Breast epithelium (tissue), 4 donors: ENCODE data around the gene PTPRN2. TPM values are rescaled to one million over a fixed set of nuclear protein-coding genes. Genes with fewer than 3 reads are reported as not detected.

Experiments
- DNase-seq, 2 donors: peaks; one replicate each; pipeline ENCODE4 v3.0.0-alpha.2; 2019; ENCODE audit warnings: low spot score in 2 of 2
- H3K27ac ChIP-seq, 2 donors: fragments of 200-600 bp; sonication (generic) in 1 of 2; one replicate each; pipeline ENCODE4 v1.5.1; 2016 to 2019; ENCODE audit warnings: mild to moderate bottlenecking in 1 of 2
- H3K27me3 ChIP-seq, 2 donors: fragments of 200-600 bp; sonication (generic) in 1 of 2; one replicate each; pipeline versions ENCODE4 v1.5.1 to v1.6.0; 2017 to 2019; ENCODE audit warnings: control low read depth in 1 of 2, mild to moderate bottlenecking in 1 of 2
- H3K36me3 ChIP-seq: fragments of 200-600 bp; one replicate; pipeline ENCODE4 v1.5.1; 2019
- H3K4me1 ChIP-seq, 2 donors: fragments of 200-600 bp; sonication (generic); one replicate each; pipeline ENCODE4 v1.5.1; 2016 to 2019; ENCODE audit warnings: control low read depth in 1 of 2
- H3K4me3 ChIP-seq, 3 donors: fragments of 200-600 bp; sonication (generic); 1 replicate in 2 of 3; 2 replicates in 1 of 3; pipeline ENCODE4 v1.5.1; 2016 to 2019; ENCODE audit warnings: mild to moderate bottlenecking in 3 of 3, moderate library complexity in 2 of 3
- H3K9me3 ChIP-seq, 2 donors: fragments of 200-600 bp; sonication (generic) in 1 of 2; one replicate each; pipeline ENCODE4 v1.5.1; 2016 to 2019; ENCODE audit warnings: control low read depth in 1 of 2
- POLR2A ChIP-seq: fragments of 450-650 bp; IDR thresholded peaks from one replicate; pipeline ENCODE4 v1.6.1; 2016; ENCODE audit warnings: antibody characterized with exemption, mild to moderate bottlenecking, moderate library complexity
- POLR2AphosphoS5 ChIP-seq, 3 donors: sonication (generic); formaldehyde crosslinking; IDR thresholded peaks; one replicate each; pipeline ENCODE4 v1.6.1; 2017; ENCODE audit warnings: antibody characterized with exemption in 3 of 3
- intact Hi-C: fragments of 100-400 bp; cut with DNase I; formaldehyde crosslinking; loops from one replicate; pipeline ENCODE4 v1.15.1; 2023; ENCODE audit warnings: low total_unique reads
- total RNA-seq, 3 donors: library from RNA; depleted of rRNA; stranded (reverse); fragments of >200 nt; gene quantifications; one replicate each; pipeline ENCODE4 v1.1.0, GENCODE V29; 2016
- TF ChIP-seq, protein P1 (sequence below), 3 donors: fragments of 450-650 bp; IDR thresholded peaks; one replicate each; pipeline ENCODE4 v1.5.1; 2016 to 2017; ENCODE audit warnings: antibody characterized with exemption in 3 of 3, mild to moderate bottlenecking in 3 of 3, moderate library complexity in 3 of 3

PTPRN2 gene
- total RNA-seq, 3 donors from 2014 or later = 1.6 to 2.2 (median 2.2) TPM

DNA sequence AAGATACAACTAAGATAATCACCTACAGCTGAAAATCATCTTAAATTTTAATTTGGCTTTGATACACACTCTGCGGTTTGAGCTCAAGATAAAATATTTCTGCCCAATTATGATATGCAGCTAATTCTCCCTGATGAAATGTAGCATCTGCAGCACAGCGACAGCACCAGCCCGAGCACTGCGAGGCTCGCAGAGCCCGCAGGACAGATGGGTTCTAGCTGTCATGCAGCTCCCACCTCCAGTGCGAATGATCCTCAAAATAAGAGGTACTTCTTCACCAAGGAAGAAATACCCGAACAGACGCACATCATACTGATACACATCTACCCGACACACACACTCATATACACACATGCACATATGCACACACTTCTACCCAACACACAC lies 457.6 kb downstream of the PTPRN2 start:
- Histone ChIP-seq H3K27me3 (no peaks in the 10 kb centered on the region), H3K4me1 (no peaks in the 10 kb centered on the region), H3K9me3 (peaks cover 2 to 19% of the 10 kb centered on the region in 2 donors), H3K4me3 (no peak overlapping the region), H3K27ac (no peak overlapping the region), H3K36me3 (no peaks in the 10 kb centered on the region)
- DNase-seq = no peak
- intact Hi-C loops = no loop called here
- no peak for TF ChIP-seq POLR2A
- TF ChIP-seq, protein P1, sequence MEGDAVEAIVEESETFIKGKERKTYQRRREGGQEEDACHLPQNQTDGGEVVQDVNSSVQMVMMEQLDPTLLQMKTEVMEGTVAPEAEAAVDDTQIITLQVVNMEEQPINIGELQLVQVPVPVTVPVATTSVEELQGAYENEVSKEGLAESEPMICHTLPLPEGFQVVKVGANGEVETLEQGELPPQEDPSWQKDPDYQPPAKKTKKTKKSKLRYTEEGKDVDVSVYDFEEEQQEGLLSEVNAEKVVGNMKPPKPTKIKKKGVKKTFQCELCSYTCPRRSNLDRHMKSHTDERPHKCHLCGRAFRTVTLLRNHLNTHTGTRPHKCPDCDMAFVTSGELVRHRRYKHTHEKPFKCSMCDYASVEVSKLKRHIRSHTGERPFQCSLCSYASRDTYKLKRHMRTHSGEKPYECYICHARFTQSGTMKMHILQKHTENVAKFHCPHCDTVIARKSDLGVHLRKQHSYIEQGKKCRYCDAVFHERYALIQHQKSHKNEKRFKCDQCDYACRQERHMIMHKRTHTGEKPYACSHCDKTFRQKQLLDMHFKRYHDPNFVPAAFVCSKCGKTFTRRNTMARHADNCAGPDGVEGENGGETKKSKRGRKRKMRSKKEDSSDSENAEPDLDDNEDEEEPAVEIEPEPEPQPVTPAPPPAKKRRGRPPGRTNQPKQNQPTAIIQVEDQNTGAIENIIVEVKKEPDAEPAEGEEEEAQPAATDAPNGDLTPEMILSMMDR (IDR thresholded peaks at IDR 0.05) = no peak
- no peak for TF ChIP-seq POLR2AphosphoS5 (IDR thresholded peaks at IDR 0.05)

- TF ChIP-seq, protein P1 (IDR thresholded peaks at IDR 0.05) = no peak
- no peak for TF ChIP-seq POLR2A
- no peak for TF ChIP-seq POLR2AphosphoS5 (IDR thresholded peaks at IDR 0.05)
- no peak for DNase-seq
- intact Hi-C loops = no loop called here
Observed at GRCh38 chr7:158129037-158130022, 458.3 kb downstream of the PTPRN2 start.

GRCh38 chr7:158128572-158128971 lies 459.1 kb downstream of the PTPRN2 start:
- H3K27ac ChIP-seq = no peak overlapping the region
- no peak for DNase-seq
- TF ChIP-seq, protein P1 (IDR thresholded peaks at IDR 0.05) = no peak
- no peak for TF ChIP-seq POLR2AphosphoS5 (IDR thresholded peaks at IDR 0.05)
- no peak for TF ChIP-seq POLR2A
- H3K4me3 ChIP-seq = no peak overlapping the region
- no peaks in the 10 kb centered on the region for H3K27me3 ChIP-seq
- H3K9me3 ChIP-seq = peaks cover 8 to 24% of the 10 kb centered on the region in 2 donors
- H3K4me1 ChIP-seq = no peaks in the 10 kb centered on the region
- intact Hi-C loops = no loop called here
- no peaks in the 10 kb centered on the region for H3K36me3 ChIP-seq

More at GRCh38 chr7:158129037-158130022, 458.3 kb downstream of the PTPRN2 start:
- H3K4me1 ChIP-seq = no peaks in the 10 kb centered on the region
- H3K4me3 ChIP-seq = no peak overlapping the region
- peaks cover 8 to 25% of the 10 kb centered on the region in 2 donors for H3K9me3 ChIP-seq
- H3K27me3 ChIP-seq = no peaks in the 10 kb centered on the region
- no peaks in the 10 kb centered on the region for H3K36me3 ChIP-seq
- H3K27ac ChIP-seq = no peak overlapping the region

DNA sequence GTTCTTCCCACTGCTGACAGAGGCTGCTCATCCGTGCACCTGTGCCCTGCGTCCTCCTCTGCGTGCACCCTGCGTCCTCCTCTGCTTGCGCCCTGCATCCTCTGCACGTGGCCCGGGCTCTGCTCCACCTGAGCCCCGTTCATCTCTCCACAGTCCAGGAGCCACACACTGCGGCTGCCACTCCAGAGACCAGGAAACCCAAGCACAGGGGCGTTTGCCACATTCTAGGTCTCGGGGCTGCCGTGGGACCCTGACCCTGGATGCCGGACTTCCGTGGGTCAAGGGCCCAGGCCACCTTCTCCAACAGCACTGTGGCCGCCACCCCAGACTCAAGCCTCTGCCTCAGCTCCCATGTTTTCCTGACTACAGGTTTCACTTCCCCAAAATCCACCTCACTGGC lies 460.4 kb downstream of the PTPRN2 start:
- Histone ChIP-seq H3K27me3 (no peaks in the 10 kb centered on the region), H3K36me3 (no peaks in the 10 kb centered on the region), H3K4me1 (no peaks in the 10 kb centered on the region), H3K27ac (no peak overlapping the region), H3K4me3 (no peak overlapping the region), H3K9me3 (peaks cover 8 to 26% of the 10 kb centered on the region in 2 donors)
- no peak for DNase-seq
- TF ChIP-seq POLR2AphosphoS5 (IDR thresholded peaks at IDR 0.05) = no peak
- TF ChIP-seq, protein P1 (IDR thresholded peaks at IDR 0.05) = no peak
- no peak for TF ChIP-seq POLR2A
- intact Hi-C loops = no loop called here

GRCh38 chr7:158126661-158127060 lies 461.0 kb downstream of the PTPRN2 start:
- H3K27ac ChIP-seq = no peak overlapping the region
- no peaks in the 10 kb centered on the region for H3K27me3 ChIP-seq
- no peaks in the 10 kb centered on the region for H3K36me3 ChIP-seq
- peak overlapping the region in 1 of 3 donors; percentile 15 for H3K4me3 ChIP-seq
- no peaks in the 10 kb centered on the region for H3K4me1 ChIP-seq
- peaks cover 8 to 26% of the 10 kb centered on the region in 2 donors for H3K9me3 ChIP-seq
- intact Hi-C loops = no loop called here
- TF ChIP-seq, protein P1 (IDR thresholded peaks at IDR 0.05) = no peak
- no peak for TF ChIP-seq POLR2AphosphoS5 (IDR thresholded peaks at IDR 0.05)
- no peak for TF ChIP-seq POLR2A
- no peak for DNase-seq
